HepG2 (cell line): Measurements from ENCODE around the gene WDR54. TPM values are rescaled to one million over a fixed set of nuclear protein-coding genes. Genes with fewer than 3 reads are reported as not detected.

Experiments used
- ATAC-seq: fragments of 200-7000 bp; cut with Tn5 transposase; 3 replicates; pipeline ENCODE4 v1.9.1; 2020; ENCODE audit warnings: mild to moderate bottlenecking, moderate library complexity
- BruUV-seq: library from RNA; stranded (reverse); fragments of 400-500 nt; replicated peaks from 2 replicates; lab custom pipeline; 2021; lab: Mats Ljungman, UMichigan
- CTCF ChIA-PET: fragments of 300-600 bp; formaldehyde crosslinking; extraction: SDS; loops from one replicate; lab custom pipeline; 2021; ENCODE audit warnings: low total read pairs, inconsistent platforms, low intra/inter-chr PET ratio; lab: Yijun Ruan, JAX
- POLR2A ChIA-PET: fragments of 350-600 bp; sonication (Branson Sonifier 250); formaldehyde crosslinking; loops from one replicate; lab custom pipeline; 2020; ENCODE audit warnings: antibody characterized with exemption, inconsistent platforms; lab: Yijun Ruan, JAX
- DNase-seq: peaks from one replicate; pipeline ENCODE4 v3.0.0-alpha.2; 2015; ENCODE audit warnings: low spot score
- FAIRE-seq: peaks from 3 replicates; lab custom pipeline; 2011; peaks lifted over from hg19 to GRCh38; lab: Jason Lieb, UNC
- H2AFZ ChIP-seq: one replicate; pipeline ENCODE4 v1.6.1; 2011; ENCODE audit warnings: low read length, inconsistent platforms
- H3K27ac ChIP-seq: fragments of 300-600 bp; 3 replicates; pipeline ENCODE4 v1.8.0; 2011; ENCODE audit warnings: mixed run types, mild to moderate bottlenecking, mixed read lengths, low read length, inconsistent platforms; ENCODE audit not compliant: insufficient read depth; ENCODE audit errors: extremely low read length
- H3K27me3 ChIP-seq, 2 experiments: fragments of 200-600 bp in 1 of 2; 2 replicates in 1 of 2; 3 replicates in 1 of 2; pipeline versions ENCODE4 v1.6.0 to v1.8.0; 2011; ENCODE audit warnings: low read length in 2 of 2, mild to moderate bottlenecking in 2 of 2, moderate library complexity in 2 of 2, inconsistent platforms in 1 of 2; ENCODE audit not compliant: insufficient read depth in 2 of 2, control insufficient read depth in 1 of 2
- H3K36me3 ChIP-seq, 2 experiments: fragments of 200-600 bp in 1 of 2; replicated peaks in 1 of 2; 2 replicates in 1 of 2; 3 replicates in 1 of 2; pipeline versions ENCODE4 v1.5.1 to v1.8.0; 2011; ENCODE audit warnings: low read length in 2 of 2, inconsistent platforms in 1 of 2; ENCODE audit not compliant: insufficient read depth in 2 of 2, control insufficient read depth in 1 of 2
- H3K4me1 ChIP-seq: 2 replicates; pipeline ENCODE4 v1.5.1; 2012; ENCODE audit warnings: low read length, inconsistent platforms; ENCODE audit not compliant: insufficient read depth
- H3K4me2 ChIP-seq: 2 replicates; pipeline ENCODE4 v1.6.0; 2011; ENCODE audit warnings: low read depth, low read length, inconsistent platforms
- H3K4me3 ChIP-seq, 3 experiments: fragments of 200-600 bp in 1 of 3; sonication (generic), shearing (Covaris generic) in 1 of 3; replicated peaks in 1 of 3; 2 replicates each; pipeline ENCODE4 v1.5.1; 2011 to 2016; ENCODE audit warnings: low read length in 3 of 3, inconsistent platforms in 2 of 3, low read depth in 2 of 3, mild to moderate bottlenecking in 2 of 3, control low read depth in 1 of 3, mixed read lengths in 1 of 3; ENCODE audit not compliant: insufficient read depth in 1 of 3
- H3K79me2 ChIP-seq: one replicate; pipeline ENCODE4 v1.6.1; 2011; ENCODE audit warnings: low read length, inconsistent platforms; ENCODE audit not compliant: insufficient read depth
- H3K9ac ChIP-seq: 2 replicates; pipeline ENCODE4 v1.6.0; 2011; ENCODE audit warnings: mild to moderate bottlenecking, low read depth, low read length, inconsistent platforms; ENCODE audit not compliant: insufficient read depth
- H3K9me3 ChIP-seq: 2 replicates; pipeline ENCODE4 v1.5.1; 2012; ENCODE audit warnings: mild to moderate bottlenecking, low read length
- H4K20me1 ChIP-seq: 2 replicates; pipeline ENCODE4 v1.6.0; 2011; ENCODE audit warnings: inconsistent platforms, mild to moderate bottlenecking, low read length, moderate library complexity; ENCODE audit not compliant: insufficient read depth
- NFIC ChIP-seq: IDR thresholded peaks from 2 replicates; pipeline ENCODE4 v1.6.1; 2012; ENCODE audit warnings: mild to moderate bottlenecking, low read length, inconsistent platforms
- NFYB ChIP-seq: sonication (generic); formaldehyde crosslinking; IDR thresholded peaks from 2 replicates; pipeline ENCODE4 v1.4.0; 2020; ENCODE audit warnings: missing genetic modification reagents
- POLR2A ChIP-seq, 2 experiments: IDR thresholded peaks; 2 replicates each; pipeline ENCODE4 v1.6.1; 2011; ENCODE audit warnings: low read depth in 2 of 2, low read length in 2 of 2, mild to moderate bottlenecking in 1 of 2, moderate library complexity in 1 of 2; ENCODE audit not compliant: insufficient read depth in 1 of 2
- PPARG ChIP-seq: conservative IDR thresholded peaks from 2 replicates; pipeline ENCODE4 v1.6.1; 2016; ENCODE audit warnings: missing biosample characterization, missing genetic modification reagents
- TCF7 ChIP-seq: sonication (generic); IDR thresholded peaks from 2 replicates; pipeline ENCODE4 v1.6.1; 2016; ENCODE audit warnings: antibody characterized with exemption, low read depth
- THRA ChIP-seq: sonication (generic); formaldehyde crosslinking; IDR thresholded peaks from 2 replicates; pipeline ENCODE4 v1.4.0; 2020; ENCODE audit warnings: missing genetic modification reagents, borderline replicate concordance
- WIZ ChIP-seq: sonication (generic); formaldehyde crosslinking; IDR thresholded peaks from 2 replicates; pipeline ENCODE4 v1.5.1; 2020; ENCODE audit warnings: mild to moderate bottlenecking, missing genetic modification reagents
- ZBTB34 ChIP-seq: sonication (generic); formaldehyde crosslinking; IDR thresholded peaks from 2 replicates; pipeline ENCODE4 v1.8.0; 2022; ENCODE audit warnings: mild to moderate bottlenecking, missing genetic modification reagents
- ZC3H4 ChIP-seq: sonication (generic); formaldehyde crosslinking; IDR thresholded peaks from 2 replicates; pipeline ENCODE4 v1.4.0; 2020; ENCODE audit warnings: missing genetic modification reagents, borderline replicate concordance
- ZFP36L2 ChIP-seq: sonication (generic); formaldehyde crosslinking; IDR thresholded peaks from 2 replicates; pipeline ENCODE4 v1.4.0; 2020; ENCODE audit warnings: missing genetic modification reagents
- ZFYVE20 ChIP-seq: sonication (generic); formaldehyde crosslinking; IDR thresholded peaks from 2 replicates; pipeline ENCODE4 v1.8.0; 2023; ENCODE audit warnings: low read depth, mild to moderate bottlenecking, moderate library complexity, missing genetic modification reagents, borderline replicate concordance
- ZMYM3 ChIP-seq: sonication (generic); formaldehyde crosslinking; IDR thresholded peaks from 2 replicates; pipeline ENCODE4 v1.5.1; 2020; ENCODE audit warnings: mild to moderate bottlenecking, missing genetic modification reagents
- ZNF121 ChIP-seq: sonication (generic); formaldehyde crosslinking; IDR thresholded peaks from 2 replicates; pipeline ENCODE4 v1.5.0; 2020; ENCODE audit warnings: mild to moderate bottlenecking, missing genetic modification reagents
- ZNF331 ChIP-seq: sonication (generic); formaldehyde crosslinking; IDR thresholded peaks from 2 replicates; pipeline ENCODE4 v1.4.0; 2020; ENCODE audit warnings: missing genetic modification reagents
- ZNF350 ChIP-seq: sonication (generic); formaldehyde crosslinking; IDR thresholded peaks from 2 replicates; pipeline ENCODE4 v1.4.0; 2020; ENCODE audit warnings: mild to moderate bottlenecking, low read depth, missing genetic modification reagents, borderline replicate concordance
- ZNF382 ChIP-seq: sonication (generic); formaldehyde crosslinking; IDR thresholded peaks from 2 replicates; pipeline ENCODE4 v1.5.0; 2020; ENCODE audit warnings: missing genetic modification reagents, mild to moderate bottlenecking, borderline replicate concordance
- ZNF414 ChIP-seq: sonication (generic); formaldehyde crosslinking; IDR thresholded peaks from 2 replicates; pipeline ENCODE4 v1.5.0; 2020; ENCODE audit warnings: missing genetic modification reagents
- ZNF619 ChIP-seq: sonication (generic); formaldehyde crosslinking; IDR thresholded peaks from 2 replicates; pipeline ENCODE4 v1.4.0; 2020; ENCODE audit warnings: mild to moderate bottlenecking, missing genetic modification reagents
- ZNF746 ChIP-seq: sonication (generic); formaldehyde crosslinking; IDR thresholded peaks from 2 replicates; pipeline ENCODE4 v1.8.0; 2022; ENCODE audit warnings: mild to moderate bottlenecking, missing genetic modification reagents
- WGBS: methylation state at CpG from one replicate; pipeline ENCODE4 v1.1.6; 2017; ENCODE audit warnings: low lambda C conversion rate; 5-methylcytosine and 5-hydroxymethylcytosine counted together
- in situ Hi-C: cut with HindIII; loops from 2 replicates; pipeline ENCODE4 v1.10.0; 2017; ENCODE audit warnings: low pct_unique_long_range_greater_than_20kb; ENCODE audit not compliant: extremely low pct_ligation_motif_present
- intact Hi-C: fragments of 100-400 bp; cut with micrococcal nuclease; formaldehyde crosslinking; loops from one replicate; pipeline ENCODE4 v1.10.0; 2022; ENCODE audit not compliant: unreplicated experiment
- polyA plus RNA-seq, 8 experiments: library from polyadenylated mRNA; depleted of rRNA in 3 of 8; stranded (reverse) in 7 of 8; unstranded in 1 of 8; fragments of >200 nt; fragmentation: Illumina TruSeq in 4 of 8; extraction: Trizol in 4 of 8; gene quantifications; 2 replicates each; pipeline versions ENCODE4 v1.2.1 to v1.2.3, GENCODE V29; 2011 to 2016; ENCODE audit warnings: low read depth in 4 of 8, missing spikeins in 1 of 8, mixed read lengths in 1 of 8; ENCODE audit not compliant: insufficient read depth in 1 of 8
- total RNA-seq, 5 experiments: library from RNA; depleted of rRNA; stranded (reverse); fragments of >200 nt; fragmentation: Illumina TruSeq; extraction: Trizol; gene quantifications; 2 replicates each; pipeline ENCODE4 v1.2.3, GENCODE V29; 2016; ENCODE audit warnings: low read depth in 1 of 5

The WDR54 gene
- total and polyA plus RNA-seq, 2 of the 13 experiments (the other 11 are each of a cell fraction or from before 2014, with no cell fraction given): 2.0 to 17.3 TPM

GRCh38 chr2:74436848-74437695 is 15.5 kb downstream of the WDR54 start (continued):
- TF ChIP-seq ZBTB34: no peak
- TF ChIP-seq ZNF746 (CRISPR knock-in tag): no peak
- no peak for TF ChIP-seq THRA
- TF ChIP-seq ZFYVE20 (CRISPR knock-in tag): no peak
- no peak for TF ChIP-seq TCF7
- TF ChIP-seq ZNF414 (CRISPR knock-in tag): no peak
- TF ChIP-seq NFIC: no peak
- TF ChIP-seq, all 625 proteins: peak for 0

GRCh38 chr2:74438248-74438647 is 16.7 kb downstream of the WDR54 start:
- Histone ChIP-seq H3K4me1 (peaks cover 54% of the 10 kb centered on the region), H3K9ac (0 out of 2 replicates have a peak overlapping the region, but pooled peaks have one; percentile 32), H2AFZ (no peak overlapping the region), H3K4me3 (peak overlapping the region in 1 of 3 experiments; percentile 1; a peak in 1 of 6 replicates), H4K20me1 (peaks cover 50% of the 10 kb centered on the region), H3K27ac (no peak overlapping the region), H3K36me3 (peaks cover 25 to 51% of the 10 kb centered on the region in 2 experiments), H3K79me2 (peaks cover 80% of the 10 kb centered on the region), H3K4me2 (peak overlapping the region; percentile 95), H3K27me3 (no peaks in the 10 kb centered on the region; a peak in 1 of 5 replicates), H3K9me3 (no peaks in the 10 kb centered on the region)
- POLR2A ChIA-PET: interaction anchor here (5.1 to 11.6 kb wide), 2 partner anchors 10 to 18 kb away, joined by 272 to 342 read pairs; partner anchors contain the start of genes INO80B and WBP1
- DNase-seq (no peak), ATAC-seq (no peak), FAIRE-seq (no peak)
- BruUV-seq: no TSS peak
- CTCF ChIA-PET: no interaction called here
- intact Hi-C loops: no loop called here
- in situ Hi-C loops: no loop called here
- WGBS: 100% methylated on average over 1 of the region's 1 CpG
- TF ChIP-seq ZNF619 (CRISPR knock-in tag): no peak
- TF ChIP-seq ZFP36L2 (CRISPR knock-in tag): no peak
- 0 out of 4 replicates have a peak, but pooled peaks of 1 of the 2 experiments have one; percentile 7 for TF ChIP-seq POLR2A (IDR thresholded peaks at IDR 0.05; ENCODE audit: insufficient read depth in 1 of 2, low read depth in 2 of 2, low read length in 2 of 2)
- TF ChIP-seq PPARG (CRISPR knock-in tag): no peak
- TF ChIP-seq NFYB (CRISPR knock-in tag): no peak
- TF ChIP-seq ZNF382 (CRISPR knock-in tag): no peak
- TF ChIP-seq ZC3H4: no peak
- no peak for TF ChIP-seq ZNF121 (CRISPR knock-in tag)
- TF ChIP-seq ZNF350: no peak
- no peak for TF ChIP-seq WIZ (CRISPR knock-in tag)
- no peak for TF ChIP-seq ZMYM3 (CRISPR knock-in tag)
- no peak for TF ChIP-seq ZNF331 (CRISPR knock-in tag)
